ENCODE measurements around the gene STBD1.

DNA sequence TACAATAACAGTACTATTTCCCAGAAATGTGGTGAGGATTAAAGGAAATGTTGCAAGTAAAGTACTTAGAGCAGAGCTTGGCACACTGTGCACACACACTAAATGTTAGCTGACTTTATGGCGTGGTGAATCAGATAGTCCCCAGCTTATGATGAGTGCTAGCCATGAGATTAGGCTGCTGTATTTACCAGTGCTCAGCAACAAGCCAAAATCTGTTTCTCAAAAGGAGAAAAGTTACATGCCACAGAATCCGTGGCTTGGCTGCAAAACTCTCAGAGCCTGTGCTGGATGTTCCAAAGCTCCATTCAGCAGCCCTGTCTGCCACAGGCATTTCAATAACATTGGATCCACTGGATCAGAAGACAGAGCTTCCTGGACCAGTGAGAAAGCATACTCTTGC is 12.8 kb upstream of the STBD1 start:
- TF ChIP-seq POLR2A (IDR thresholded peaks at IDR 0.05; ENCODE audit: low read depth, low read length) (no peak), TAF1 (IDR thresholded peaks at IDR 0.05; ENCODE audit: borderline replicate concordance, low read depth, low read length) (no peak)

Measured in GM12892 (cell line).